Activated B cell treated with CpG ODN at 0.5 μM for 24 hours (primary cell): ENCODE results near the gene MED13L. TPM values are rescaled to one million over a fixed set of nuclear protein-coding genes. Genes with fewer than 3 reads are reported as not detected.

Experiments used
- ATAC-seq: fragments of 200-7000 bp; cut with Tn5 transposase; one replicate; pipeline ENCODE4 v1.10.0; 2021; ENCODE audit warnings: low read depth, mild to moderate bottlenecking, moderate library complexity
- CTCF ChIA-PET: fragments of 350-600 bp; sonication (Branson Sonifier 250); formaldehyde crosslinking; loops from one replicate; lab custom pipeline; 2021; ENCODE audit warnings: antibody characterized with exemption; lab: Charles Lee
- POLR2A ChIA-PET: fragments of 350-600 bp; sonication (Branson Sonifier 250); formaldehyde crosslinking; loops from one replicate; lab custom pipeline; 2021; ENCODE audit warnings: antibody characterized with exemption; lab: Charles Lee
- DNase-seq: peaks from one replicate; pipeline ENCODE4 v3.0.0; 2022
- H3K27ac Mint-ChIP-seq: one replicate; pipeline ENCODE4 v1.8.0; 2020; ENCODE audit warnings: mixed read lengths
- H3K27me3 Mint-ChIP-seq: one replicate; pipeline ENCODE4 v1.8.0; 2021; ENCODE audit warnings: mixed read lengths
- H3K36me3 Mint-ChIP-seq: one replicate; pipeline ENCODE4 v1.8.0; 2021; ENCODE audit warnings: low read depth, mixed read lengths
- H3K4me1 Mint-ChIP-seq: one replicate; pipeline ENCODE4 v1.8.0; 2021; ENCODE audit warnings: mixed read lengths
- H3K4me3 Mint-ChIP-seq: one replicate; pipeline ENCODE4 v1.8.0; 2020; ENCODE audit warnings: mild to moderate bottlenecking, mixed read lengths
- H3K9me3 Mint-ChIP-seq: one replicate; pipeline ENCODE4 v1.8.0; 2020; ENCODE audit warnings: mixed read lengths
- intact Hi-C: fragments of 100-400 bp; cut with micrococcal nuclease; formaldehyde crosslinking; loops from one replicate; pipeline ENCODE4 v1.15.1; 2024
- total RNA-seq: library from RNA; stranded (reverse); gene quantifications from 2 replicates; pipeline ENCODE4 v1.2.3, GENCODE V29; 2022
- TF ChIP-seq, protein P1 (sequence below): fragments of 200-600 bp; IDR thresholded peaks from one replicate; pipeline ENCODE4 v1.8.0; 2022; ENCODE audit warnings: antibody characterized with exemption, mild to moderate bottlenecking

The MED13L gene
- total RNA-seq, 1 donor from 2014 or later, result 183 TPM

DNA sequence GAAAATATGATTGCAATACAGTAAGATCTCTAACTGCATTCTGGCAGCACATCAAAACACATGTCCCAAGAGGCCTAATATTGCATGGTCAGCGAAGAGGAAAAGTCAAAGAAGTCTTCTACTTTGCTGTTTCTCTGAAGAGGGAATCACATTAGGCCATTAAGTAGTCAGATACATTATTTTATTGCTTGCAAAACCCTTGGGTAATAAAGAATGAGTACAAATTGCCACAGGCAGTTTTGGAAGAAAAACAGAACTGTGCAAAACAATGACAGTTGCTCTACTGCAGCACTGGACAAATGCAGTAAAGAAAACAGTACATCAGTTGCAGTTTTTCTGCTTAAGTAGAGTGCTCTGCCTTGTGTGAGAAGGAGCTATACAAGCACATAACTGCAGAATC is 211.9 kb downstream of the MED13L start:
- peaks cover 48% of the 10 kb centered on the region for H3K4me1 Mint-ChIP-seq
- CTCF ChIA-PET, result interaction anchor here (1.0 kb wide), 1 partner anchor 171 kb away, joined by 6 read pairs; no protein-coding TSS in a partner anchor
- H3K36me3 Mint-ChIP-seq, result no peaks in the 10 kb centered on the region
- ATAC-seq (no peak), DNase-seq (no peak)
- intact Hi-C loops, result loop anchor here (1.0 to 5.0 kb wide), 6 partner anchors 37 to 643 kb away; partner anchors contain the start of gene MED13L
- no peak overlapping the region for H3K27ac Mint-ChIP-seq
- H3K4me3 Mint-ChIP-seq, result no peak overlapping the region
- TF ChIP-seq, protein P1, sequence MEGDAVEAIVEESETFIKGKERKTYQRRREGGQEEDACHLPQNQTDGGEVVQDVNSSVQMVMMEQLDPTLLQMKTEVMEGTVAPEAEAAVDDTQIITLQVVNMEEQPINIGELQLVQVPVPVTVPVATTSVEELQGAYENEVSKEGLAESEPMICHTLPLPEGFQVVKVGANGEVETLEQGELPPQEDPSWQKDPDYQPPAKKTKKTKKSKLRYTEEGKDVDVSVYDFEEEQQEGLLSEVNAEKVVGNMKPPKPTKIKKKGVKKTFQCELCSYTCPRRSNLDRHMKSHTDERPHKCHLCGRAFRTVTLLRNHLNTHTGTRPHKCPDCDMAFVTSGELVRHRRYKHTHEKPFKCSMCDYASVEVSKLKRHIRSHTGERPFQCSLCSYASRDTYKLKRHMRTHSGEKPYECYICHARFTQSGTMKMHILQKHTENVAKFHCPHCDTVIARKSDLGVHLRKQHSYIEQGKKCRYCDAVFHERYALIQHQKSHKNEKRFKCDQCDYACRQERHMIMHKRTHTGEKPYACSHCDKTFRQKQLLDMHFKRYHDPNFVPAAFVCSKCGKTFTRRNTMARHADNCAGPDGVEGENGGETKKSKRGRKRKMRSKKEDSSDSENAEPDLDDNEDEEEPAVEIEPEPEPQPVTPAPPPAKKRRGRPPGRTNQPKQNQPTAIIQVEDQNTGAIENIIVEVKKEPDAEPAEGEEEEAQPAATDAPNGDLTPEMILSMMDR, result no peak
- no peaks in the 10 kb centered on the region for H3K9me3 Mint-ChIP-seq
- H3K27me3 Mint-ChIP-seq, result no peaks in the 10 kb centered on the region
- POLR2A ChIA-PET, result interaction anchor here (1.0 kb wide), 1 partner anchor 130 kb away, joined by 3 read pairs; no protein-coding TSS in a partner anchor

DNA sequence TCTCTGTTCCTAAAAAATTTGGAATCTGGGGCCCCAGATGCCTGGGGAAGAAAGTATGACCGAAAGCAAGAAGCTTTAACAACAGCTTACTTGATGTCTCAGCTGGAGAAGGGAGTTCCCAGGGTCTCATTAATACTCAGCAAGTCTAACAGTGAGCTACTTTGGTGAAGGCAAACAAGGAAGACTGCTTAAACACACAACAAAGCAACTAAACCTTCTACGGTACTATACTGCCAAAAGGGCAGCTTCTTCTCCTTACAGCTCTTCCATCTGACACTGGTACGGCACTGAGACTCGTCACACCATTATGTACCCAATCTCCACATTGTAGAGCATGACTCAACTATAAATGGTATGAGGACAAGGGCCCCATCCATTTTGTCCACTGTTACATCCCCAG is 213.0 kb downstream of the MED13L start:
- POLR2A ChIA-PET, result no interaction called here
- Mint-ChIP-seq H3K4me3 (no peak overlapping the region), H3K27ac (no peak overlapping the region), H3K9me3 (no peaks in the 10 kb centered on the region), H3K4me1 (peaks cover 54% of the 10 kb centered on the region), H3K36me3 (no peaks in the 10 kb centered on the region), H3K27me3 (no peaks in the 10 kb centered on the region)
- intact Hi-C loops, result no loop called here
- no peak for DNase-seq
- TF ChIP-seq, protein P1, result no peak
- ATAC-seq, result no peak
- CTCF ChIA-PET, result interaction anchor here (1.1 to 1.7 kb wide), 2 partner anchors 78 to 644 kb away, joined by 3 to 6 read pairs; no protein-coding TSS in a partner anchor

DNA sequence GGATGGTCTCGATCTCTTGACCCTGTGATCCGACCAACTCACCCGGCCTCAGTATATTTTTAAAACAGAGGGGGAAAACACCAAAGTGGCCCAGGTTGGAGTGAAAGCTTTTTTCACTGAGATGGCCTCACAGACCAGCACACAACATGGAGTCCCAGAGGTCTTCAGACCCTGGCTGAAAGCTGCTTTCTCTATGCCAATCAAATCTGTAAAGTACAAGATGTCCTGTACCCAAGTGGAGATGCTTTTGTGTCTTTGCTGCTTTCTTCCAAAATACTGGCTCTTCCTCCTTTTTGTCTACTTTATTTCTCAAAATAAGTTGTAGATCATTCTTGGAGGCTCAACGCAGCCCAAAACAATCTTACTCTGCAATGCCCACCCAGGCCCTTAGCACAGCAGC is 214.8 kb downstream of the MED13L start:
- no peaks in the 10 kb centered on the region for H3K27me3 Mint-ChIP-seq
- no peak for ATAC-seq
- peaks cover 57% of the 10 kb centered on the region for H3K4me1 Mint-ChIP-seq
- intact Hi-C loops, result no loop called here
- ChIA-PET POLR2A (interaction anchor here (0.7 kb wide), 1 partner anchor 270 kb away, joined by 5 read pairs; no protein-coding TSS in a partner anchor), CTCF (no interaction called here)
- no peak for DNase-seq
- H3K9me3 Mint-ChIP-seq, result no peaks in the 10 kb centered on the region
- TF ChIP-seq, protein P1, result no peak
- H3K4me3 Mint-ChIP-seq, result no peak overlapping the region
- H3K27ac Mint-ChIP-seq, result no peak overlapping the region
- H3K36me3 Mint-ChIP-seq, result no peaks in the 10 kb centered on the region

DNA sequence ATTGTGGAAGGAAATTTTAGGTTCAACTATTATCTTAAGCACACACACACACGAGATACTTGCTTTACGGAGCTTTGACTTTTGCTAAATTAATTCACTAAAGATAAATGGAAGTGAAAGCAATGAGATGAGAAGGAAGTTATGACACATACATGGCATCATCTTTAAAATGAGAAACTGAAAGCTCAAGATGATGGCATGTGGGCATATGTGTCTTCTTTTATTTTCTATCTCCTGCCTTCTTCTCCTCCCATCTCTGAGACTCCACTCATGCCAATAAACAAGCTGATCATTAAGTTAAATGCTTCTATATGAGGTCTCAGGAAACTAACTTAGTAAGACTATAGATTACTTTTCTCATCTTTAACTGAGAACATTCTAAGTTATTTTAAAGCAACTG is 216.7 kb downstream of the MED13L start:
- POLR2A ChIA-PET, result interaction anchor here (0.7 to 1.1 kb wide), 3 partner anchors 89 to 629 kb away, joined by 3 to 6 read pairs (median 5); partner anchors contain the start of gene MAP1LC3B2
- no peaks in the 10 kb centered on the region for H3K36me3 Mint-ChIP-seq
- CTCF ChIA-PET, result interaction anchor here (1.2 to 1.3 kb wide), 2 partner anchors 175 to 649 kb away, joined by 3 to 4 read pairs; no protein-coding TSS in a partner anchor
- ATAC-seq (peak; percentile 89), DNase-seq (no peak)
- peak overlapping the region; percentile 83 for H3K27ac Mint-ChIP-seq
- intact Hi-C loops, result loop anchor here (1.0 kb wide), 1 partner anchor 276 kb away; no protein-coding TSS in a partner anchor
- peak overlapping the region; percentile 70 for H3K4me3 Mint-ChIP-seq
- peaks cover 51% of the 10 kb centered on the region for H3K4me1 Mint-ChIP-seq
- H3K9me3 Mint-ChIP-seq, result no peaks in the 10 kb centered on the region
- H3K27me3 Mint-ChIP-seq, result no peaks in the 10 kb centered on the region
- TF ChIP-seq, protein P1, result no peak

DNA sequence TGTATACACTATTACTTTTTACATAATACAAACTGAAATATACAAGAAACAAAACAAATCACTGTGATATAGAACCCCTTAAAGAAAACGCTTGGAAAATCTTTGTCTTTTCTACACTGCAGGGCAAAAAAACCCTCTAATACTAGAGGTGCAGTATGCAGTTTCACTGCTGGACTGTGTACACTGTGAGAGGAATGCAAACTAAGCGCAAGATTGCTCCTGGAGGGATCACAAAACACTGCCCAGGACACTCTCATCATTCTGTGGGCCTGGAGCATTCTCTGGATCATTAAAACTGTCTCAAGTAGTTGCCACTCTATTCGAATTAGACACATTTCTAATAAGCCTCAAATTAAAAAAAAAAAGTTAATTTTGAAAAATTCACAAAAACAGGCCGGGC is 217.6 kb downstream of the MED13L start:
- H3K27ac Mint-ChIP-seq, result no peak overlapping the region

More for the DNA sequence above, 217.6 kb downstream of the MED13L start:
- Mint-ChIP-seq H3K4me1 (peaks cover 43% of the 10 kb centered on the region), H3K4me3 (no peak overlapping the region), H3K36me3 (no peaks in the 10 kb centered on the region), H3K27me3 (no peaks in the 10 kb centered on the region), H3K9me3 (no peaks in the 10 kb centered on the region)
- ATAC-seq (no peak), DNase-seq (no peak)
- ChIA-PET POLR2A (interaction anchor here (0.7 kb wide), 1 partner anchor 198 kb away, joined by 6 read pairs; no protein-coding TSS in a partner anchor), CTCF (no interaction called here)
- TF ChIP-seq, protein P1, result no peak
- intact Hi-C loops, result loop anchor here (1.0 kb wide), 1 partner anchor 276 kb away; no protein-coding TSS in a partner anchor
